SK-N-SH treated with all-trans-retinoic acid at 6 μM for 48 hours (cell line): ENCODE data around the gene SUSD4.
A peak's percentile ranks its signal among the peaks of the same experiment; 100 is the strongest.

Source experiments
- ARNTL ChIP-seq: fragments of 450-650 bp; formaldehyde crosslinking; IDR thresholded peaks from 2 replicates; pipeline ENCODE4 v1.5.0; 2020; ENCODE audit warnings: low read depth, mild to moderate bottlenecking, moderate library complexity, borderline replicate concordance
- BACH2 ChIP-seq: fragments of 250-450 bp; sonication (Bioruptor Pico); IDR thresholded peaks from 2 replicates; pipeline ENCODE4 v1.9.0; 2021; ENCODE audit warnings: mild to moderate bottlenecking, borderline replicate concordance
- CREB5 ChIP-seq: fragments of 250-450 bp; sonication (Bioruptor Pico); IDR thresholded peaks from 2 replicates; pipeline ENCODE4 v1.5.1; 2020; ENCODE audit warnings: low read depth, mild to moderate bottlenecking, moderate library complexity
- ESRRG ChIP-seq: fragments of 250-450 bp; sonication (Bioruptor Pico); IDR thresholded peaks from 2 replicates; pipeline ENCODE4 v1.6.1; 2021; ENCODE audit warnings: mild to moderate bottlenecking
- GLIS3 ChIP-seq: fragments of 250-450 bp; sonication (Bioruptor Pico); IDR thresholded peaks from 2 replicates; pipeline ENCODE4 v1.5.0; 2020; ENCODE audit warnings: mild to moderate bottlenecking, moderate library complexity
- ISL1 ChIP-seq: fragments of 250-450 bp; sonication (Bioruptor Pico); IDR thresholded peaks from 2 replicates; pipeline ENCODE4 v2.1.2; 2022; ENCODE audit warnings: mild to moderate bottlenecking, moderate library complexity
- OSR1 ChIP-seq: fragments of 250-450 bp; sonication (Bioruptor Pico); IDR thresholded peaks from 2 replicates; pipeline ENCODE4 v1.8.0; 2022; ENCODE audit warnings: moderate library complexity, mild to moderate bottlenecking, inconsistent platforms
- PATZ1 ChIP-seq: fragments of 250-450 bp; sonication (Bioruptor Pico); IDR thresholded peaks from 2 replicates; pipeline ENCODE4 v1.8.0; 2020; ENCODE audit warnings: mild to moderate bottlenecking, moderate library complexity, borderline replicate concordance
- POU6F1 ChIP-seq: fragments of 250-450 bp; sonication (Bioruptor Pico); IDR thresholded peaks from 2 replicates; pipeline ENCODE4 v1.8.0; 2021; ENCODE audit warnings: low read depth, mild to moderate bottlenecking, moderate library complexity, borderline replicate concordance
- RARB ChIP-seq: fragments of 250-450 bp; sonication (Bioruptor Pico); IDR thresholded peaks from 2 replicates; pipeline ENCODE4 v1.8.0; 2021; ENCODE audit warnings: mild to moderate bottlenecking, moderate library complexity
- SNAI2 ChIP-seq: fragments of 250-450 bp; sonication (Bioruptor Pico); IDR thresholded peaks from 2 replicates; pipeline ENCODE4 v1.5.0; 2020; ENCODE audit warnings: mild to moderate bottlenecking, moderate library complexity
- TCF4 ChIP-seq: fragments of 250-450 bp; sonication (Bioruptor Pico); IDR thresholded peaks from 2 replicates; pipeline ENCODE4 v1.8.0; 2021; ENCODE audit warnings: mild to moderate bottlenecking, moderate library complexity, borderline replicate concordance

GRCh38 chr1:223349241-223349640 is 14.7 kb downstream of the SUSD4 start:
- TF ChIP-seq POU6F1, result no peak
- peak; percentile 93 for TF ChIP-seq TCF4
- no peak for TF ChIP-seq PATZ1 (CRISPR knock-in tag)
- no peak for TF ChIP-seq ISL1 (CRISPR knock-in tag)
- TF ChIP-seq ARNTL (CRISPR knock-in tag), result no peak
- no peak for TF ChIP-seq RARB (CRISPR knock-in tag)
- no peak for TF ChIP-seq ESRRG (CRISPR knock-in tag)
- no peak for TF ChIP-seq BACH2 (CRISPR knock-in tag)
- TF ChIP-seq GLIS3 (CRISPR knock-in tag), result no peak
- no peak for TF ChIP-seq OSR1 (CRISPR knock-in tag)
- TF ChIP-seq SNAI2, result no peak
- TF ChIP-seq CREB5 (CRISPR knock-in tag), result no peak
